Measurements from ENCODE around the gene SLC39A11.

Gene SLC39A11

DNA sequence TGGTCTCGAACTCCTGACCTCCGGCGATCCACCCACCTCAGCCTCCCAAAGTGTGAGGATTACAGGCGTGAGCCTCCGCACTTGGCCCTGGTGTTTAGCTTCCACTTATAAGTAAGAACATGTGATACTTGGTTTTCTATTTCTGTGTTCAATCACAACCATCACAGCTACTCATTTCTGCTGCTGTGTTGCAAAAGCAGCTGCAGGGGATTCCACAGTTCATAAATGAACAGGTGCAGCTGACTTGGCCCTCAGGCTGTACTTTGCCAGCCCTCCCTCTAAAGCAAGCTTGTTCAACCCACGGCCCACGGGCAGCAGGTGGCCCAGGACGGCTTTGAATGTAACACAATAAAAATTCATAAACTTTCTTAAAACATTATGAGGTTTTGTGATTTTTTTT lies 79.2 kb downstream of the SLC39A11 start:
- H2AK5ac ChIP-seq (ENCODE audit: low read length, severe bottlenecking) = no peak overlapping the region
- no peaks in the 10 kb centered on the region for H3K27me3 ChIP-seq (ENCODE audit: control insufficient read depth in 1 of 2, insufficient read depth in 1 of 2, low read length in 2 of 2)
- no peak overlapping the region for H4K91ac ChIP-seq (ENCODE audit: low read length)
- H3K4me3 ChIP-seq (ENCODE audit: insufficient read depth in 1 of 2, low read depth in 1 of 2, low read length in 2 of 2) = no peak overlapping the region
- no peaks in the 10 kb centered on the region for H3K9me3 ChIP-seq (ENCODE audit: control insufficient read depth, low read length)
- no peak for DNase-seq
- WGBS = 98% methylated on average over 7 of the region's 8 CpGs
- H3K4me1 ChIP-seq (ENCODE audit: control insufficient read depth, insufficient read depth, low read depth, low read length) = peaks cover 17% of the 10 kb centered on the region
- no peak overlapping the region for H3K14ac ChIP-seq (ENCODE audit: low read length in 2 of 2)
- no peak overlapping the region for H3K23ac ChIP-seq (ENCODE audit: low read length in 2 of 2)
- H2BK120ac ChIP-seq (ENCODE audit: low read depth, low read length) = no peak overlapping the region
- no peak overlapping the region for H2AFZ ChIP-seq (ENCODE audit: low read depth, low read length)
- no peak overlapping the region for H3K9ac ChIP-seq (ENCODE audit: low read length)
- no peak overlapping the region for H2BK12ac ChIP-seq (ENCODE audit: low read length in 2 of 2)
- no peak overlapping the region for H2BK15ac ChIP-seq (ENCODE audit: low read depth, poor library complexity, severe bottlenecking)
- no peak overlapping the region for H3K4ac ChIP-seq (ENCODE audit: low read depth in 1 of 2, low read length in 2 of 2)
- peaks cover 9% of the 10 kb centered on the region for H3K79me1 ChIP-seq (replicated peaks; ENCODE audit: low read length, poor library complexity, severe bottlenecking)
- H3K4me2 ChIP-seq (ENCODE audit: low read length, poor library complexity, severe bottlenecking) = no peak overlapping the region
- H3K27ac ChIP-seq (ENCODE audit: low read length, poor library complexity, severe bottlenecking) = no peak overlapping the region
- H3K18ac ChIP-seq (ENCODE audit: low read depth in 1 of 2, low read length in 2 of 2) = no peak overlapping the region
- peaks cover 0 to 3% of the 10 kb centered on the region in 2 experiments for H3K36me3 ChIP-seq (ENCODE audit: control insufficient read depth in 1 of 2, insufficient read depth in 2 of 2, low read depth in 1 of 2, low read length in 2 of 2)
- H2BK5ac ChIP-seq (ENCODE audit: low read depth, low read length, poor library complexity, severe bottlenecking) = peak overlapping the region; percentile 26
- no peak overlapping the region for H4K8ac ChIP-seq (ENCODE audit: low read length)

DNA sequence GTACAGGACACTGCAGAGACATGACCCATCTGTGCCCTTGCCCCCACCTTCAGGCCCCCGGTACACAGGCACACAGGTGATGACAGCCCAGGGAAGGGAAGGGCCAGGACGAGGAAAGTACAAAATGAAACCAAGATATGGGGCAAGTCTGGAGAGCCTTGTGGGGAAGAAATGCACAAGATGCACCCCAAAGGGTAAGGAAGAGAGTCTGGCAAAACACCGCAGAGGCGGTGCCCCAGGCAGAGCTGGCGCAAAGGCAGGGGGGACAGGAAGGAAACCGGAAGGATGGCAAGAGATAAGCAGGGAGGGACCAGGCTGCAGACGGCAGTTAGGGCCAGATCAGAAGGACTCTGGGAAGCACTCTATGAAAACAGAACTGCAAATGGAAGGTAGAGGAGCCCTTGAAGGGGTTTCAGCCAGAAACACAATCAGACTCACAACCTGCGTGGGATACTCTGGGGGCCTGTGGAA lies 81.4 kb downstream of the SLC39A11 start:
- peaks cover 0 to 3% of the 10 kb centered on the region in 2 experiments for H3K36me3 ChIP-seq (ENCODE audit: control insufficient read depth in 1 of 2, insufficient read depth in 2 of 2, low read depth in 1 of 2, low read length in 2 of 2)
- 75% methylated on average over 8 of the region's 8 CpGs for WGBS
- peak overlapping the region in 1 of 2 experiments; percentile 33 for H2BK12ac ChIP-seq (ENCODE audit: low read length in 2 of 2)
- no peaks in the 10 kb centered on the region for H3K27me3 ChIP-seq (ENCODE audit: control insufficient read depth in 1 of 2, insufficient read depth in 1 of 2, low read length in 2 of 2)
- no peak overlapping the region for H2BK120ac ChIP-seq (ENCODE audit: low read depth, low read length)
- H2BK5ac ChIP-seq (ENCODE audit: low read depth, low read length, poor library complexity, severe bottlenecking) = no peak overlapping the region
- peaks cover 15% of the 10 kb centered on the region for H3K4me1 ChIP-seq (ENCODE audit: control insufficient read depth, insufficient read depth, low read depth, low read length)
- peak overlapping the region; percentile 67 to 71 for H3K4ac ChIP-seq (ENCODE audit: low read depth in 1 of 2, low read length in 2 of 2)
- H3K18ac ChIP-seq (ENCODE audit: low read depth in 1 of 2, low read length in 2 of 2) = no peak overlapping the region
- peak overlapping the region; percentile 35 for H4K8ac ChIP-seq (ENCODE audit: low read length)
- H3K4me3 ChIP-seq (ENCODE audit: insufficient read depth in 1 of 2, low read depth in 1 of 2, low read length in 2 of 2) = no peak overlapping the region
- no peak overlapping the region for H4K91ac ChIP-seq (ENCODE audit: low read length)
- H3K4me2 ChIP-seq (ENCODE audit: low read length, poor library complexity, severe bottlenecking) = no peak overlapping the region
- no peak overlapping the region for H2AK5ac ChIP-seq (ENCODE audit: low read length, severe bottlenecking)
- H3K9me3 ChIP-seq (ENCODE audit: control insufficient read depth, low read length) = no peaks in the 10 kb centered on the region
- no peak overlapping the region for H2BK15ac ChIP-seq (ENCODE audit: low read depth, poor library complexity, severe bottlenecking)
- H3K27ac ChIP-seq (ENCODE audit: low read length, poor library complexity, severe bottlenecking) = no peak overlapping the region
- peak overlapping the region; percentile 56 for H2AFZ ChIP-seq (ENCODE audit: low read depth, low read length)
- peaks cover 10% of the 10 kb centered on the region for H3K79me1 ChIP-seq (replicated peaks; ENCODE audit: low read length, poor library complexity, severe bottlenecking)
- H3K9ac ChIP-seq (ENCODE audit: low read length) = no peak overlapping the region
- peak overlapping the region in 1 of 2 experiments; percentile 28 for H3K23ac ChIP-seq (ENCODE audit: low read length in 2 of 2)
- DNase-seq = no peak
- peak overlapping the region in 1 of 2 experiments; percentile 68 for H3K14ac ChIP-seq (ENCODE audit: low read length in 2 of 2)

DNA sequence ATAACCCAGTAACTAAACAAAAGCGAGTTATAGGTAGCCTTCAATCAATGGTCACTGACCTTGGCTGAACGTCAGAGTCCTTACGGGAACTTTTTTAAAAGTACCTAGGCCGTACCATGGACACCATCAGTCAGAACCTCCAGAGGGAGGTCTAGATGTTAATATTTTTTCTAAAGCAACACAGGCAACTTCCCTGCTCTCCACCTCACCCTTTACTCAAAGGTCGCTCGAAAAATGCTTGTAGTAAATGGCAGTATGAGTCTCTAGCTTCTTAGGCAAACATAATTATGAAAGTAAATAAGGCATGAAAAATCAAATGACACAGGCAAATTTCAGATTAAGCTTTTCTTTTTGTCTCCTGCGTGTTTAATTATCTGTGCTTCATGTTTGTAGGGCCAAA lies 82.1 kb downstream of the SLC39A11 start:
- H2BK12ac ChIP-seq (ENCODE audit: low read length in 2 of 2) = no peak overlapping the region
- no peak overlapping the region for H2AK5ac ChIP-seq (ENCODE audit: low read length, severe bottlenecking)
- H3K27ac ChIP-seq (ENCODE audit: low read length, poor library complexity, severe bottlenecking) = no peak overlapping the region
- WGBS = 94% methylated on average over 5 of the region's 7 CpGs
- peaks cover 0 to 3% of the 10 kb centered on the region in 2 experiments for H3K36me3 ChIP-seq (ENCODE audit: control insufficient read depth in 1 of 2, insufficient read depth in 2 of 2, low read depth in 1 of 2, low read length in 2 of 2)
- H3K4me1 ChIP-seq (ENCODE audit: control insufficient read depth, insufficient read depth, low read depth, low read length) = peaks cover 15% of the 10 kb centered on the region
- H4K8ac ChIP-seq (ENCODE audit: low read length) = no peak overlapping the region
- H3K9ac ChIP-seq (ENCODE audit: low read length) = no peak overlapping the region
- H3K79me1 ChIP-seq (replicated peaks; ENCODE audit: low read length, poor library complexity, severe bottlenecking) = peaks cover 11% of the 10 kb centered on the region
- H3K23ac ChIP-seq (ENCODE audit: low read length in 2 of 2) = no peak overlapping the region
- H2BK120ac ChIP-seq (ENCODE audit: low read depth, low read length) = no peak overlapping the region
- H2BK5ac ChIP-seq (ENCODE audit: low read depth, low read length, poor library complexity, severe bottlenecking) = no peak overlapping the region
- H3K9me3 ChIP-seq (ENCODE audit: control insufficient read depth, low read length) = no peaks in the 10 kb centered on the region
- H2AFZ ChIP-seq (ENCODE audit: low read depth, low read length) = no peak overlapping the region
- H3K4me2 ChIP-seq (ENCODE audit: low read length, poor library complexity, severe bottlenecking) = no peak overlapping the region
- no peak overlapping the region for H3K4ac ChIP-seq (ENCODE audit: low read depth in 1 of 2, low read length in 2 of 2)
- DNase-seq = no peak
- no peak overlapping the region for H3K18ac ChIP-seq (ENCODE audit: low read depth in 1 of 2, low read length in 2 of 2)
- no peaks in the 10 kb centered on the region for H3K27me3 ChIP-seq (ENCODE audit: control insufficient read depth in 1 of 2, insufficient read depth in 1 of 2, low read length in 2 of 2)
- no peak overlapping the region for H3K14ac ChIP-seq (ENCODE audit: low read length in 2 of 2)
- H3K4me3 ChIP-seq (ENCODE audit: insufficient read depth in 1 of 2, low read depth in 1 of 2, low read length in 2 of 2) = no peak overlapping the region
- no peak overlapping the region for H4K91ac ChIP-seq (ENCODE audit: low read length)
- no peak overlapping the region for H2BK15ac ChIP-seq (ENCODE audit: low read depth, poor library complexity, severe bottlenecking)

DNA sequence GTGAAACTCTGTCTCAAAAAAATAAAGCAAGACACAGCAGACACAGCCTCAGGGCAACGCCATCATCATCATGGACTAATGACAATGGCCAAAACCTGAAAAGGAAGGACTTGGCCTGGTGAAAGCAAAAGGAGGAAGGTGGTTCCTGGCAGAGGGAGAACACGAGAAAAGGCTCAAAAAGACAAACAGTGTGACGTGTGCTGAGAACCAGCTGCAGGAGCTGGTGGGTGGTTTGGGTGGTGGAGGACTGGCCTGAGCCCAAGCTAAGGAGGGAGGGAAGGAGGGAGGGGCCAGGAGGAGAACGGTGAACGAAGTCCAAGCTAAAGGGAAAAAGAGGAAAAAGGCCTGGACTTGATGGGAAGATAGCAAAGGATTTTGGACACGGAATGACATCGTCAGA lies 85.1 kb downstream of the SLC39A11 start:
- no peak overlapping the region for H3K18ac ChIP-seq (ENCODE audit: low read depth in 1 of 2, low read length in 2 of 2)
- H3K9me3 ChIP-seq (ENCODE audit: control insufficient read depth, low read length) = no peaks in the 10 kb centered on the region
- peaks cover 3% of the 10 kb centered on the region for H3K4me1 ChIP-seq (ENCODE audit: control insufficient read depth, insufficient read depth, low read depth, low read length)
- H2AK5ac ChIP-seq (ENCODE audit: low read length, severe bottlenecking) = no peak overlapping the region
- no peak overlapping the region for H2BK5ac ChIP-seq (ENCODE audit: low read depth, low read length, poor library complexity, severe bottlenecking)
- no peak overlapping the region for H3K4me3 ChIP-seq (ENCODE audit: insufficient read depth in 1 of 2, low read depth in 1 of 2, low read length in 2 of 2)
- H2BK15ac ChIP-seq (ENCODE audit: low read depth, poor library complexity, severe bottlenecking) = no peak overlapping the region
- H3K23ac ChIP-seq (ENCODE audit: low read length in 2 of 2) = no peak overlapping the region
- no peaks in the 10 kb centered on the region for H3K27me3 ChIP-seq (ENCODE audit: control insufficient read depth in 1 of 2, insufficient read depth in 1 of 2, low read length in 2 of 2)
- H3K4me2 ChIP-seq (ENCODE audit: low read length, poor library complexity, severe bottlenecking) = no peak overlapping the region
- DNase-seq = no peak
- H3K9ac ChIP-seq (ENCODE audit: low read length) = no peak overlapping the region
- no peak overlapping the region for H2AFZ ChIP-seq (ENCODE audit: low read depth, low read length)
- WGBS = 92% methylated on average over 7 of the region's 7 CpGs
- H3K27ac ChIP-seq (ENCODE audit: low read length, poor library complexity, severe bottlenecking) = no peak overlapping the region
- no peak overlapping the region for H3K4ac ChIP-seq (ENCODE audit: low read depth in 1 of 2, low read length in 2 of 2)
- H2BK120ac ChIP-seq (ENCODE audit: low read depth, low read length) = no peak overlapping the region
- peaks cover 12% of the 10 kb centered on the region for H3K79me1 ChIP-seq (replicated peaks; ENCODE audit: low read length, poor library complexity, severe bottlenecking)
- peaks cover 0 to 3% of the 10 kb centered on the region in 2 experiments for H3K36me3 ChIP-seq (ENCODE audit: control insufficient read depth in 1 of 2, insufficient read depth in 2 of 2, low read depth in 1 of 2, low read length in 2 of 2)
- H4K91ac ChIP-seq (ENCODE audit: low read length) = no peak overlapping the region
- no peak overlapping the region for H4K8ac ChIP-seq (ENCODE audit: low read length)
- H2BK12ac ChIP-seq (ENCODE audit: low read length in 2 of 2) = no peak overlapping the region
- no peak overlapping the region for H3K14ac ChIP-seq (ENCODE audit: low read length in 2 of 2)

Measured in mesenchymal stem cell (in vitro differentiated cells and primary cell).